Measurements from ENCODE around the gene TNIP2.

- TF ChIP-seq CTCF (IDR thresholded peaks at IDR 0.05) (no peak), POLR2A (IDR thresholded peaks at IDR 0.05) (no peak), POLR2AphosphoS5 (IDR thresholded peaks at IDR 0.05) (no peak), EP300 (IDR thresholded peaks at IDR 0.05) (no peak)
These were observed 42.8 kb downstream of the TNIP2 start for GRCh38 chr4:2713337-2713736.

Data from suprapubic skin (tissue), 4 donors.